Upper lobe of right lung (tissue), 1 donor: ENCODE measurements around the gene ALG1. TPM values are rescaled to one million over a fixed set of nuclear protein-coding genes. Genes with fewer than 3 reads are reported as not detected.
A peak's percentile ranks its signal among the peaks of the same experiment; 100 is the strongest.

Source experiments
- ATAC-seq: fragments of 200-7000 bp; cut with Tn5 transposase; one replicate; pipeline ENCODE4 v1.9.1; 2020; ENCODE audit warnings: mild to moderate bottlenecking, moderate library complexity
- DNase-seq: peaks from one replicate; pipeline ENCODE4 v3.0.0-alpha.2; 2020
- H3K27ac ChIP-seq: fragments of 200-600 bp; one replicate; pipeline ENCODE4 v1.8.0; 2022
- H3K27me3 ChIP-seq: fragments of 200-600 bp; one replicate; pipeline ENCODE4 v1.8.0; 2022; ENCODE audit warnings: mild to moderate bottlenecking
- H3K36me3 ChIP-seq: fragments of 200-600 bp; one replicate; pipeline ENCODE4 v1.8.0; 2022
- H3K4me1 ChIP-seq: fragments of 200-600 bp; one replicate; pipeline ENCODE4 v1.8.0; 2022
- H3K4me3 ChIP-seq: fragments of 200-600 bp; one replicate; pipeline ENCODE4 v1.8.0; 2022; ENCODE audit warnings: mild to moderate bottlenecking
- H3K9me3 ChIP-seq: fragments of 200-600 bp; one replicate; pipeline ENCODE4 v1.8.0; 2022
- CTCF ChIP-seq: fragments of 200-600 bp; IDR thresholded peaks from one replicate; pipeline ENCODE4 v1.8.0; 2022; ENCODE audit warnings: antibody characterized with exemption
- intact Hi-C: fragments of 100-400 bp; cut with DNase I; formaldehyde crosslinking; loops from one replicate; pipeline ENCODE4 v1.11.0; 2022
- total RNA-seq: library from RNA; stranded (reverse); fragmentation: NEBNext Ultra II Directional; extraction: Animal tissue kit (Norgen Biotek cat#: 25700); gene quantifications from one replicate; pipeline ENCODE4 v1.2.1, GENCODE V29; 2021
- donor health status: DM: no; HTN: yes; CAD: no; lungs with severe emphysema.

The ALG1 gene
- total RNA-seq, 1 donor from 2014 or later, result 26.4 TPM

DNA sequence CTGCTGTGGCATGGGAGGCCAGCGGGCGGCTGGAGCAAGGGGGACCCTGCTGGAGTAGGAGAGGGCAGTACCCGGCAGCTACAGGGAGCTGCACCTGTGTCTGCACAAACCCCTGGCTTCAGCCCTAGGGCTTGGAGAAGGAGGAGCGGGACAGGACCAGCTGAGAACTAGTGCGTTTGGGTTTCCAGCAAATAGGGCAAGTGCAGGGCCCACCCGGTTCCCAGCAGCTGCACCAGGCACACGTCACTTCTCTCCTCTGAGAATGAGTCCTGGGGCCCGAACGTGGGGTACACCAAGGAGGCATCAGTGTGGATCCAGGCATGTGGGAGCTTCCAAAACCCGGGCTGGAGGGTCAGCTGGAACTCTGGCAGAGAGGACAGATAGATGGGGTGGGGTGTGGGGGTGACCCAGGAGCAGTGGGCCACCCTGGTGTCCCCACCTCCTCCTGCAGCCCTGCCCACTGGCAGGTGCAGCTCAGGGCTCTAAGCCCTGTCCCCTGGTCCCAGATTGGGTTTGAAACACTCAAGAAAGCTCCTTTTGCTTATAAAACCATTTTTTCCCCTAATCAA is 11.5 kb upstream of the ALG1 start:
- ATAC-seq (no peak), DNase-seq (peak; percentile 33)
- no peaks in the 10 kb centered on the region for H3K9me3 ChIP-seq
- H3K4me3 ChIP-seq, result no peak overlapping the region
- intact Hi-C loops, result no loop called here
- peaks cover 9% of the 10 kb centered on the region for H3K36me3 ChIP-seq
- no peaks in the 10 kb centered on the region for H3K4me1 ChIP-seq
- no peak for TF ChIP-seq CTCF
- H3K27ac ChIP-seq, result no peak overlapping the region
- H3K27me3 ChIP-seq, result no peaks in the 10 kb centered on the region

DNA sequence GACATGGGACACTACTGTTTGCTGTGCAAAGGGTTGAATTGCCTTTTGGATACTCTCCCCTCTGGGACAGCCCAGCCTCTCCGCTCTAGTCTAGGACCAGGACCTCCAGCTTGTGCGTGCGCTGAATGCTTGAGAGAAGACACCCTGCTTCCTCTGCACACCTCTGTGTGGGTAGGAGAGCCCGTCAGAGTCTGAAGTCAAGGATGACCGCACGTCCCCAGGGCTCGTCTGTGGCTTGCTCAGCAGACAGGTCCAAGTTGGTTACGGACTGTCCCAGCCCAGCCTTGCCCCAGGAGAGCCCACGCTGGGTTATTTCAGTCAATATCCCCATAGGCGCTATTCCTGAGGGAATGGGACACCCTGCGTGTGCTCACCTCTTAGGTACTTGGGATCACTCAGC is 9.6 kb upstream of the ALG1 start:
- peak; percentile 37 for DNase-seq
- Histone ChIP-seq H3K9me3 (no peaks in the 10 kb centered on the region), H3K27me3 (no peaks in the 10 kb centered on the region), H3K36me3 (peaks cover 9% of the 10 kb centered on the region), H3K4me3 (no peak overlapping the region), H3K4me1 (no peaks in the 10 kb centered on the region), H3K27ac (no peak overlapping the region)
- ATAC-seq, result no peak
- intact Hi-C loops, result no loop called here
- TF ChIP-seq CTCF, result no peak

DNA sequence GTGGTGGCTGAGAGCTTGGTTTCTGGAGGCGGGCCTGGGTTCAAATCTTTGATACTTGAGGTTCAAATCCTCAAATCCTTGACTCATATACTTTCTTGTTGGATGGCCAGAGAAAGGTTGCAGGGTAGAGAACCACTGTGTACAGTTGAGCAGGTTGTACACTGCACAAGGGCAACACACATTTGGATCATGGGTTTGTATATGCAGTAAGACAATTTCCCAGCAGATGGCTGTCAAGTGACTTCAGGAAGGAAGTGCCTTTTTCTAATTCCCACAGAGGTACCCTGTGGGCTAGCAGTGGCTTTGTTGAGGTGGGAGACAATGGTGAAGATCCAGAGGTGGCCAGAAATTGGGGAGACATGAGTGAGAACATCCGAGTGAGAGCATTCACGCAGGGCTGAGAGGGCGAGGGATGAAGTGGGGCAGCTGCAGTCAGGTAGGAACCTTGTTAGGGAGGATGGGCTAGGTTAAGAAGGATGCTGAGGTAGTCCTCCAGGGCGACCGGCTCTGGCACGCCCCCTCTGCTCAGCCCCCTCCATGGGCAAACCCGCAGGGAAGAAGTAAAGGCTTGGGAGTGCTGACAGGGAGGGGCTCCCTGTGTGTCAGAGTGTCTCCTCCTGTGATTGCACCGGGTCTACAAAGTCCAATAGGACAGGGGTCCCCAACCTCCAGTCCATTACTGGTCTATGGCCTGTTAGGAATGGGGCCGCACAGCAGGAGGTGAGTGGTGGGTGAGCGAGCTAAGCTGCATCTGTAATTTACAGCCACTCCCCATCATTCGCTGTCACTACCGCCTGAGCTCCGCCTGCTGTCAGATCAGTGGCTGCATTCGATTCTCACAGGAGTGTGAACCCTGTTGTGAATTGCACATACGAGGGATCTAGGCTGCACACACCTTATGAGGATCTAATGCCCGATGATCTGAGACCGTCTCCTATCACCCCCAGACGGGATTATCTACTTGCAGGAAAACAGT is 8.6 kb upstream of the ALG1 start:
- H3K27ac ChIP-seq, result no peak overlapping the region
- H3K36me3 ChIP-seq, result peaks cover 9% of the 10 kb centered on the region
- H3K9me3 ChIP-seq, result no peaks in the 10 kb centered on the region
- peak; percentile 57 for DNase-seq
- no peak for ATAC-seq
- no peak overlapping the region for H3K4me3 ChIP-seq
- no peak for TF ChIP-seq CTCF
- H3K4me1 ChIP-seq, result no peaks in the 10 kb centered on the region
- no peaks in the 10 kb centered on the region for H3K27me3 ChIP-seq
- intact Hi-C loops, result no loop called here

DNA sequence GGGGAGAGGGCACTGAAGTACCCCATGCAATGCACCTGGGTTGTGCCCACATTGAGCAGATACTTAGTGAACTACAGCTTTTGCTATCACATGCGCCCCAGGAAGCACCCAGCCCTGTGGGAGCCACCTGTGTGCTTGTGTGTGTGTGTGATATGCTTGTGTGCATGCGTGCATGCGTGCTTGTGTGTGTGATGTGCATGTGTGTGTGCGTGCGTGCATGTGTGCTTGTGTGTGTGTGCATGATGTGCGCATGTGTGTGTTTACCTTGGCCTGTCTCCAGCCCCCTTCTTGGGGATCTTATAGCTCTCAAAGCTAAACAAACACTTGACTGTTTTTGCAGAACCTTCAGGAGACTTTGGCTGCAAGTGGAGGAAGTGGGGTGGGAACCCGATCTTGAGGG is 6.7 kb upstream of the ALG1 start:
- Histone ChIP-seq H3K4me3 (peak overlapping the region; percentile 46), H3K9me3 (no peaks in the 10 kb centered on the region), H3K36me3 (peaks cover 9% of the 10 kb centered on the region), H3K27me3 (no peaks in the 10 kb centered on the region), H3K27ac (peak overlapping the region; percentile 83), H3K4me1 (no peaks in the 10 kb centered on the region)
- DNase-seq (peak; percentile 85), ATAC-seq (peak; percentile 66)
- no peak for TF ChIP-seq CTCF
- intact Hi-C loops, result no loop called here

DNA sequence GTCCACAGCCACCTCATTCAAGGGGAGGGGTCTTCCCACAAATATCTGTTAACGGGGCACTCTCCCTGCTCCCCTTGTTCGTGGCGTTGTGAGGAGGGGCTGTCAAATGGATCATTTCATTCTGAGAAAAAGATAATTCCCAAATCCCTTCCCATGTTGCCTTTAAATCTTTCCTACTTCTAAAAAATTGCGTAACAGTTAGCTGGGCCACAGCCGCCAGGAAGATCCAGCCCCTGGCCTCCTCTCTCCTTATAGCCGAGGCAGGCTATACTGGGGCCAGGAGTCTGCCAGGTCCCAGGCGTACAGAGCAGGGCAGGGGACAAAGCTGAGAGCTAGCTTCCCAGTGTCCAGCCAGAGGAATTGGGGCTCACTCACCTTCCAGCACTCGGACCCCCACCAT is 6.3 kb upstream of the ALG1 start:
- intact Hi-C loops, result no loop called here
- DNase-seq, result peak; percentile 69
- peaks cover 9% of the 10 kb centered on the region for H3K36me3 ChIP-seq
- no peaks in the 10 kb centered on the region for H3K4me1 ChIP-seq
- ATAC-seq, result peak; percentile 55
- TF ChIP-seq CTCF, result no peak
- H3K9me3 ChIP-seq, result no peaks in the 10 kb centered on the region
- H3K27me3 ChIP-seq, result no peaks in the 10 kb centered on the region
- peak overlapping the region; percentile 46 for H3K4me3 ChIP-seq
- peak overlapping the region; percentile 83 for H3K27ac ChIP-seq
